OCI-LY3 (cell line): ENCODE measurements around the gene TIAM2.
A peak's percentile ranks its signal among the peaks of the same experiment; 100 is the strongest.
"Not testable (repeated sequence)": the region's sequence is repeated elsewhere in the genome, so short reads cannot be mapped to it uniquely, and the experiment has no call there.

Experiments
- H2AFZ ChIP-seq: fragments of 200-600, 300-600 bp; shearing (Covaris generic); 2 replicates; pipeline ENCODE4 v1.6.0; 2014; ENCODE audit warnings: antibody characterized with exemption, low read depth, low read length
- H3K27ac ChIP-seq: fragments of 200-600, 300-600 bp; sonication (generic); 2 replicates; pipeline ENCODE4 v1.5.1; 2014; ENCODE audit warnings: mild to moderate bottlenecking, low read length, moderate library complexity, mixed read lengths
- H3K27me3 ChIP-seq: fragments of 200-600, 300-600 bp; sonication (generic); 2 replicates; pipeline ENCODE4 v1.6.1; 2014; ENCODE audit warnings: low read depth, low read length, mixed read lengths
- H3K36me3 ChIP-seq: fragments of 200-600, 300-600 bp; sonication (generic); replicated peaks from 2 replicates; pipeline ENCODE3; 2014; ENCODE audit warnings: low read depth, low read length, mixed read lengths
- H3K4me1 ChIP-seq: fragments of 300-600, 200-600 bp; sonication (generic); 2 replicates; pipeline ENCODE4 v1.6.1; 2014; ENCODE audit warnings: low read length, mixed read lengths
- H3K4me2 ChIP-seq: fragments of 200-600, 300-600 bp; sonication (generic); 2 replicates; pipeline ENCODE4 v1.6.1; 2014; ENCODE audit warnings: low read length, mixed read lengths
- H3K4me3 ChIP-seq: fragments of 300-600, 200-600 bp; sonication (generic); 2 replicates; pipeline ENCODE4 v1.5.1; 2014; ENCODE audit warnings: antibody characterized with exemption, mild to moderate bottlenecking, low read length, moderate library complexity
- H3K79me2 ChIP-seq: fragments of 300-600, 200-600 bp; shearing (Covaris generic); 2 replicates; pipeline ENCODE4 v1.6.1; 2014; ENCODE audit warnings: mild to moderate bottlenecking, low read length, mixed read lengths
- H3K9ac ChIP-seq: fragments of 300-600, 200-600 bp; shearing (Covaris generic); 2 replicates; pipeline ENCODE4 v1.6.0; 2014; ENCODE audit warnings: mild to moderate bottlenecking, low read length, moderate library complexity
- H3K9me3 ChIP-seq: fragments of 200-600, 300-600 bp; shearing (Covaris generic); 2 replicates; pipeline ENCODE4 v1.6.1; 2014; ENCODE audit warnings: low read length, mixed read lengths; ENCODE audit not compliant: insufficient read depth
- H4K20me1 ChIP-seq: fragments of 200-600, 300-600 bp; sonication (generic); 2 replicates; pipeline ENCODE4 v1.6.1; 2016; ENCODE audit warnings: low read length, mixed read lengths; ENCODE audit not compliant: insufficient read depth
- CTCF ChIP-seq: fragments of 200-600, 300-600 bp; sonication (generic); IDR thresholded peaks from 2 replicates; pipeline ENCODE4 v1.5.1; 2014; ENCODE audit warnings: antibody characterized with exemption, low read length, low read depth
- EZH2phosphoT487 ChIP-seq: fragments of 200-600 bp; shearing (Covaris generic); IDR thresholded peaks from 2 replicates; pipeline ENCODE4 v1.6.1; 2018; ENCODE audit warnings: antibody characterized with exemption, mixed run types, low read depth

TIAM2 gene

GRCh38 chr6:155117256-155117655 lies 122.1 kb downstream of the TIAM2 start:
- Histone ChIP-seq H3K9me3 (no peaks in the 10 kb centered on the region), H3K27me3 (no peaks in the 10 kb centered on the region), H3K4me3 (no peak overlapping the region), H3K27ac (no peak overlapping the region), H3K79me2 (no peaks in the 10 kb centered on the region), H2AFZ (no peak overlapping the region), H3K4me2 (no peak overlapping the region), H3K9ac (no peak overlapping the region), H3K4me1 (peaks cover 11% of the 10 kb centered on the region), H4K20me1 (no peaks in the 10 kb centered on the region), H3K36me3 (no peaks in the 10 kb centered on the region)
- TF ChIP-seq EZH2phosphoT487: no peak
- TF ChIP-seq CTCF: no peak

GRCh38 chr6:155117785-155118184 lies 122.7 kb downstream of the TIAM2 start:
- Histone ChIP-seq H3K4me3 (no peak overlapping the region), H4K20me1 (no peaks in the 10 kb centered on the region), H3K27ac (no peak overlapping the region), H3K79me2 (no peaks in the 10 kb centered on the region), H3K36me3 (no peaks in the 10 kb centered on the region), H3K9me3 (no peaks in the 10 kb centered on the region), H3K4me1 (peaks cover 11% of the 10 kb centered on the region), H2AFZ (no peak overlapping the region), H3K4me2 (no peak overlapping the region), H3K9ac (no peak overlapping the region), H3K27me3 (no peaks in the 10 kb centered on the region)
- no peak for TF ChIP-seq CTCF
- TF ChIP-seq EZH2phosphoT487: no peak

GRCh38 chr6:155119201-155119600 lies 124.1 kb downstream of the TIAM2 start:
- not testable (repeated sequence) for H3K27ac ChIP-seq, H3K27me3 ChIP-seq, H3K4me3 ChIP-seq, H3K4me2 ChIP-seq, H3K9me3 ChIP-seq, H3K9ac ChIP-seq, H4K20me1 ChIP-seq, H3K79me2 ChIP-seq, H2AFZ ChIP-seq, H3K36me3 ChIP-seq
- peaks cover 11% of the 10 kb centered on the region for H3K4me1 ChIP-seq

- H3K36me3 ChIP-seq: no peaks in the 10 kb centered on the region
- no peaks in the 10 kb centered on the region for H3K9me3 ChIP-seq
- TF ChIP-seq EZH2phosphoT487 (no peak), CTCF (no peak)
- H2AFZ ChIP-seq: no peak overlapping the region
- no peaks in the 10 kb centered on the region for H4K20me1 ChIP-seq
- no peak overlapping the region for H3K27ac ChIP-seq
- H3K4me2 ChIP-seq: no peak overlapping the region
- no peak overlapping the region for H3K4me3 ChIP-seq
- no peaks in the 10 kb centered on the region for H3K79me2 ChIP-seq
- no peak overlapping the region for H3K9ac ChIP-seq
- peaks cover 11% of the 10 kb centered on the region for H3K4me1 ChIP-seq
- H3K27me3 ChIP-seq: no peaks in the 10 kb centered on the region
Measured at GRCh38 chr6:155120034-155120433, 124.9 kb downstream of the TIAM2 start.

GRCh38 chr6:155121294-155121693 lies 126.2 kb downstream of the TIAM2 start:
- H3K4me3 ChIP-seq: no peak overlapping the region
- TF ChIP-seq CTCF: no peak
- no peak for TF ChIP-seq EZH2phosphoT487
- no peaks in the 10 kb centered on the region for H3K9me3 ChIP-seq
- no peaks in the 10 kb centered on the region for H4K20me1 ChIP-seq
- no peak overlapping the region for H3K27ac ChIP-seq
- peaks cover 6% of the 10 kb centered on the region for H3K4me1 ChIP-seq
- H2AFZ ChIP-seq: peak overlapping the region; percentile 46; the same call in 1 of the 2 replicates
- no peaks in the 10 kb centered on the region for H3K36me3 ChIP-seq
- no peak overlapping the region for H3K9ac ChIP-seq
- peak overlapping the region; percentile 9; the same call in 1 of the 2 replicates for H3K4me2 ChIP-seq
- no peaks in the 10 kb centered on the region for H3K27me3 ChIP-seq
- no peaks in the 10 kb centered on the region for H3K79me2 ChIP-seq
